ENCODE measurements around the gene CHST11. TPM values are rescaled to one million over a fixed set of nuclear protein-coding genes. Genes with fewer than 3 reads are reported as not detected.

CHST11 gene
- total and polyA plus RNA-seq, 4 donors: 15.0 to 25.5 (median 18.8) TPM

GRCh38 chr12:104634852-104635251 is 178.1 kb downstream of the CHST11 start:
- no peak for DNase-seq (ENCODE audit: low read depth in 4 of 6, low spot score in 6 of 6)
- H3K9me3 ChIP-seq (ENCODE audit: control insufficient read depth, insufficient read depth, low read length): no peaks in the 10 kb centered on the region
- H3K4me1 ChIP-seq (ENCODE audit: control insufficient read depth, insufficient read depth, low read length): no peaks in the 10 kb centered on the region
- no peaks in the 10 kb centered on the region for H3K36me3 ChIP-seq (ENCODE audit: control insufficient read depth, insufficient read depth, low read length)
- no CpG with 5 or more reads among the region's 3 CpGs for whole genome bisulfite sequencing (ENCODE audit: insufficient coverage)
- no peak overlapping the region for H3K4me3 ChIP-seq (ENCODE audit: low read depth, low read length)
- no peak overlapping the region for H3K27ac ChIP-seq (ENCODE audit: low read depth, low read length)
- H3K27me3 ChIP-seq (ENCODE audit: control insufficient read depth, insufficient read depth, low read length): no peaks in the 10 kb centered on the region

DNA sequence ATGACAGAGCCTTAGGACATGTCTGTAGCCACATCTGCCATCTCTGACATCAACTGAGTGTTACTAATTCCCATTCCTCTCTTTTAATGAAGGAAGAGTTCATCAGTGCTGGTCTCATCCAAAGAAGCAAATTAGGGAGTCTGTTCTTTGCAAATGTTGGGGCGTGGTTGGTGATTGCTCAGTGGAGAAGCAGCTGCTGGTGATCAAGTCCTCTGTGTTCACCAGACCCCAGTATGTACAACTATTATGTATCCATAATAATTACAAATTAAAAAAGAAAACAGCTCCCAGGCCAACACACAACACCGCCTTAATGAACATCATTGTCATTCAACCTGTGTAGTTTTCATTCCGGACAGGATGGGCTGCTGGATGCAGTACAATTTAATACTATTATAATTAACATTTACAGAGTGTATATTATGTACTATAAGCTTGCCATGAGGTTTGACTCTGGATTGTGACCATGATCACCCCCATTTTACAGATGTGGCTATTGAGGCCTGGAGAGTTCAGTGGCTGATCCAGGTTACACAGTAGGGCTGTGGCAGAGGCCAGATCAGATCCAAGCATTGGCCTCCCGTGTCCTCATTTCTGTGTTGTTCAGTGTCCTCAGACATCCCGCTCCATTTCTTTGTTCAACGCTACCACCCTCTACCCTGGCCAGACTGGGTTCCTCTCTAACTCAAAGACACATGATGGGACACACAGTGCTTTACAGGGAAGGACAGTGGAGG is 179.0 kb downstream of the CHST11 start:
- H3K36me3 ChIP-seq (ENCODE audit: control insufficient read depth, insufficient read depth, low read length): no peaks in the 10 kb centered on the region
- no peaks in the 10 kb centered on the region for H3K9me3 ChIP-seq (ENCODE audit: control insufficient read depth, insufficient read depth, low read length)
- H3K4me1 ChIP-seq (ENCODE audit: control insufficient read depth, insufficient read depth, low read length): no peaks in the 10 kb centered on the region
- H3K4me3 ChIP-seq (ENCODE audit: low read depth, low read length): no peak overlapping the region
- 92% methylated on average over 3 of the region's 6 CpGs for WGBS (ENCODE audit: insufficient coverage)
- no peaks in the 10 kb centered on the region for H3K27me3 ChIP-seq (ENCODE audit: control insufficient read depth, insufficient read depth, low read length)
- no peak overlapping the region for H3K27ac ChIP-seq (ENCODE audit: low read depth, low read length)
- DNase-seq (ENCODE audit: low read depth in 4 of 6, low spot score in 6 of 6): no peak

- no peak overlapping the region for H3K27ac ChIP-seq (ENCODE audit: low read depth, low read length)
- WGBS (ENCODE audit: insufficient coverage): no CpG with 5 or more reads among the region's 2 CpGs
- H3K27me3 ChIP-seq (ENCODE audit: control insufficient read depth, insufficient read depth, low read length): no peaks in the 10 kb centered on the region
- H3K36me3 ChIP-seq (ENCODE audit: control insufficient read depth, insufficient read depth, low read length): no peaks in the 10 kb centered on the region
- DNase-seq (ENCODE audit: low read depth in 4 of 6, low spot score in 6 of 6): no peak
- H3K9me3 ChIP-seq (ENCODE audit: control insufficient read depth, insufficient read depth, low read length): no peaks in the 10 kb centered on the region
- no peak overlapping the region for H3K4me3 ChIP-seq (ENCODE audit: low read depth, low read length)
- H3K4me1 ChIP-seq (ENCODE audit: control insufficient read depth, insufficient read depth, low read length): no peaks in the 10 kb centered on the region
Measured at GRCh38 chr12:104636496-104636895, 179.7 kb downstream of the CHST11 start.

DNA sequence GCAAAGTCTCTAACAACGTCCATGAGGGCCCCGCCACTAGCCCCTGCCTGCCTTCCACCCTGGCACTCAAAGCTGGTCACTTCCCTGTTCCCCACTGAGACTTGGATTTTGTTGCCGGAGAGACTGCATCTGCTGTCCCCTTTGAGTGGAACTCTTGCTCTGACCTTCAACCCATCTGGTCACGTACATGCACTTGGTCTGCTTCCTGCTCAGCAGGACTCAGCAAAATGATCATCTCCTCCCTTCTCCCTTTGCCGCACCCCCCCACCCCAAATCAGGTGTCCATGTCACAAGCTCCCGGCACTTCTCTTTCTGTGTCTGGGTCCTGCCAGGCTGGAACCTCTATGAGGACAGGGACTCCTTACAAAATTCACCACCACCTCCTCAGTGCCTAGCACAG is 180.9 kb downstream of the CHST11 start:
- WGBS (ENCODE audit: insufficient coverage): 84% methylated on average over 6 of the region's 6 CpGs
- Histone ChIP-seq H3K36me3 (ENCODE audit: control insufficient read depth, insufficient read depth, low read length) (no peaks in the 10 kb centered on the region), H3K4me3 (ENCODE audit: low read depth, low read length) (no peak overlapping the region), H3K27ac (ENCODE audit: low read depth, low read length) (no peak overlapping the region), H3K9me3 (ENCODE audit: control insufficient read depth, insufficient read depth, low read length) (no peaks in the 10 kb centered on the region), H3K4me1 (ENCODE audit: control insufficient read depth, insufficient read depth, low read length) (no peaks in the 10 kb centered on the region), H3K27me3 (ENCODE audit: control insufficient read depth, insufficient read depth, low read length) (no peaks in the 10 kb centered on the region)
- no peak for DNase-seq (ENCODE audit: low read depth in 4 of 6, low spot score in 6 of 6)

DNA sequence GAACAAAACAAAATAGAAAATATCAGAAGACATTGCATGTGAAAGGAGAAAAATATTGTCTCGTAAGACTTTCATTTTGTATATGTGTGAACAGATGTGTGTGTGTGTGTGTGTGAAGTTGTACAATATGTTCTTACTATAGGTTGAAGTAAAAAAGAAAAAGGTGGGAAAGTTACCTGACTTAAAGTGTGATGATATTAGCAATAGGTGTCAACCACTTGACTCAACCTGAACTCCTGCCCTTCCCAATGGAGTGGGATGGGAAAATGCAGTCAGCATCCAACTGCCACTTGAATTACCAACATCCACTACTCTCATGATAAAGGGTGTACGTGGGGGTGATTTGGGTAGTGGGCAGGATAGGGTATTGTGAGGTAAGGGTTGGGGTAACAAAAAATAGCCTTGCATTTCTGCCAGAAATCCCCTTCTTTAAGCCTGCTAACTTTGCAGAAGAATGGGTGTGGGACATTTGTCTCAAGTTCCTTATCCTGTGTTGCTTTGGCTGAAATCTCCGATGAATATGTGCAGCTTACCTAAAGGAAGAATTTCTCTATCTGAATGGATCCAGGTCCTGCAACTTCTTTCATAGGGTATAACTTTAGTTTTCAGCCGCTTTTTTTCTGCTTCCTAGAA is 181.6 kb downstream of the CHST11 start:
- Histone ChIP-seq H3K27ac (ENCODE audit: low read depth, low read length) (no peak overlapping the region), H3K4me3 (ENCODE audit: low read depth, low read length) (no peak overlapping the region), H3K9me3 (ENCODE audit: control insufficient read depth, insufficient read depth, low read length) (no peaks in the 10 kb centered on the region), H3K36me3 (ENCODE audit: control insufficient read depth, insufficient read depth, low read length) (no peaks in the 10 kb centered on the region), H3K4me1 (ENCODE audit: control insufficient read depth, insufficient read depth, low read length) (no peaks in the 10 kb centered on the region), H3K27me3 (ENCODE audit: control insufficient read depth, insufficient read depth, low read length) (no peaks in the 10 kb centered on the region)
- WGBS (ENCODE audit: insufficient coverage): 100% methylated on average over 1 of the region's 4 CpGs
- no peak for DNase-seq (ENCODE audit: low read depth in 4 of 6, low spot score in 6 of 6)

- H3K4me3 ChIP-seq (ENCODE audit: low read depth, low read length): no peak overlapping the region
- H3K9me3 ChIP-seq (ENCODE audit: control insufficient read depth, insufficient read depth, low read length): no peaks in the 10 kb centered on the region
- DNase-seq (ENCODE audit: low read depth in 4 of 6, low spot score in 6 of 6): peak in 1 of 6 donors; percentile 53
- WGBS (ENCODE audit: insufficient coverage): 76% methylated on average over 3 of the region's 3 CpGs
- no peaks in the 10 kb centered on the region for H3K36me3 ChIP-seq (ENCODE audit: control insufficient read depth, insufficient read depth, low read length)
- no peaks in the 10 kb centered on the region for H3K27me3 ChIP-seq (ENCODE audit: control insufficient read depth, insufficient read depth, low read length)
- no peak overlapping the region for H3K27ac ChIP-seq (ENCODE audit: low read depth, low read length)
- peaks cover under 1% of the 10 kb centered on the region for H3K4me1 ChIP-seq (ENCODE audit: control insufficient read depth, insufficient read depth, low read length)
Measured at GRCh38 chr12:104638851-104639240, 182.1 kb downstream of the CHST11 start.

GRCh38 chr12:104640956-104641355 is 184.2 kb downstream of the CHST11 start:
- DNase-seq (ENCODE audit: low read depth in 4 of 6, low spot score in 6 of 6): no peak
- H3K27ac ChIP-seq (ENCODE audit: low read depth, low read length): no peak overlapping the region

DNA sequence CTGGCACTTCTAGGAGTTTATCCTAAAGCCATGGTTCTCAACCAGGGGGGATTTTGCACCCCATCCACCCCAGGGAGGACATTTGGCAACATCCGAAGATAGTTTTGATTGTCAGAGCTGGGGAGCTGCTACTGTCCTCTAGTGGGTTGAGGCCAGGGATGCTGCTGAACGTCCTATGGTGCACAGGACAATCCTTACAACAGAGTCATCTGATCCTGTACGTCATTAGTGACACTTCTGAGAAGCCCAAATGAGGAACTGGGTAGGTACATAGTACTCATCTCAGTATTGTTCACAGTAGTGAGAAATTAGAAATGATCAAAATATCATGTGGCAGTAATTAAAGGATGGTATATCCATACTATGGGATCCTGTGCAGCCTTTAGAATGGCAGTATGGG is 185.1 kb downstream of the CHST11 start:
- WGBS (ENCODE audit: insufficient coverage): 65% methylated on average over 2 of the region's 3 CpGs
- no peaks in the 10 kb centered on the region for H3K9me3 ChIP-seq (ENCODE audit: control insufficient read depth, insufficient read depth, low read length)

More at GRCh38 chr12:104640956-104641355, 184.2 kb downstream of the CHST11 start:
- 100% methylated on average over 1 of the region's 1 CpG for WGBS (ENCODE audit: insufficient coverage)
- Histone ChIP-seq H3K27me3 (ENCODE audit: control insufficient read depth, insufficient read depth, low read length) (no peaks in the 10 kb centered on the region), H3K9me3 (ENCODE audit: control insufficient read depth, insufficient read depth, low read length) (no peaks in the 10 kb centered on the region), H3K36me3 (ENCODE audit: control insufficient read depth, insufficient read depth, low read length) (no peaks in the 10 kb centered on the region), H3K4me1 (ENCODE audit: control insufficient read depth, insufficient read depth, low read length) (peaks cover 9% of the 10 kb centered on the region), H3K4me3 (ENCODE audit: low read depth, low read length) (no peak overlapping the region)

GRCh38 chr12:104643093-104643818 is 186.5 kb downstream of the CHST11 start:
- no peak for DNase-seq (ENCODE audit: low read depth in 4 of 6, low spot score in 6 of 6)
- Histone ChIP-seq H3K36me3 (ENCODE audit: control insufficient read depth, insufficient read depth, low read length) (no peaks in the 10 kb centered on the region), H3K9me3 (ENCODE audit: control insufficient read depth, insufficient read depth, low read length) (no peaks in the 10 kb centered on the region), H3K27ac (ENCODE audit: low read depth, low read length) (no peak overlapping the region), H3K27me3 (ENCODE audit: control insufficient read depth, insufficient read depth, low read length) (no peaks in the 10 kb centered on the region), H3K4me3 (ENCODE audit: low read depth, low read length) (no peak overlapping the region), H3K4me1 (ENCODE audit: control insufficient read depth, insufficient read depth, low read length) (peaks cover 9% of the 10 kb centered on the region)
- 97% methylated on average over 4 of the region's 8 CpGs for WGBS (ENCODE audit: insufficient coverage)

More for the DNA sequence above, 185.1 kb downstream of the CHST11 start:
- Histone ChIP-seq H3K36me3 (ENCODE audit: control insufficient read depth, insufficient read depth, low read length) (no peaks in the 10 kb centered on the region), H3K27ac (ENCODE audit: low read depth, low read length) (no peak overlapping the region), H3K4me1 (ENCODE audit: control insufficient read depth, insufficient read depth, low read length) (peaks cover 9% of the 10 kb centered on the region), H3K27me3 (ENCODE audit: control insufficient read depth, insufficient read depth, low read length) (no peaks in the 10 kb centered on the region), H3K4me3 (ENCODE audit: low read depth, low read length) (no peak overlapping the region)
- no peak for DNase-seq (ENCODE audit: low read depth in 4 of 6, low spot score in 6 of 6)

Measured in spinal cord (tissue), 10 donors.